Lung (tissue), 12 donors: ENCODE data around the gene MESD. TPM values are rescaled to one million over a fixed set of nuclear protein-coding genes. Genes with fewer than 3 reads are reported as not detected.

Experiments used
- ATAC-seq: fragments of 200-7000 bp; cut with Tn5 transposase; one replicate; pipeline ENCODE4 v1.9.1; 2020; ENCODE audit warnings: moderate number of reproducible peaks; ENCODE audit not compliant: insufficient read depth, low FRiP score
- DNase-seq, 3 donors: peaks; one replicate each; pipeline ENCODE4 v3.0.0-alpha.2; 2013 to 2017
- H3K27ac ChIP-seq, 2 donors: one replicate each; pipeline ENCODE4 v1.5.1; 2013; ENCODE audit warnings: mild to moderate bottlenecking in 2 of 2, moderate library complexity in 2 of 2, control low read depth in 1 of 2, inconsistent platforms in 1 of 2, low read depth in 1 of 2, low read length in 1 of 2
- H3K27me3 ChIP-seq, 3 donors: one replicate each; pipeline ENCODE4 v1.5.1; 2013; ENCODE audit warnings: low read length in 2 of 3; ENCODE audit not compliant: control insufficient read depth in 3 of 3, insufficient read depth in 3 of 3
- H3K36me3 ChIP-seq, 4 donors: one replicate each; pipeline ENCODE4 v1.5.1; 2013; ENCODE audit warnings: low read length in 4 of 4, mild to moderate bottlenecking in 1 of 4, moderate library complexity in 1 of 4; ENCODE audit not compliant: control insufficient read depth in 4 of 4, insufficient read depth in 4 of 4
- H3K4me1 ChIP-seq, 5 donors: one replicate each; pipeline ENCODE4 v1.5.1; 2013; ENCODE audit warnings: low read length in 5 of 5, mild to moderate bottlenecking in 2 of 5, moderate library complexity in 1 of 5; ENCODE audit not compliant: control insufficient read depth in 5 of 5, insufficient read depth in 5 of 5
- H3K4me3 ChIP-seq: one replicate; pipeline ENCODE4 v1.5.1; 2013; ENCODE audit warnings: mild to moderate bottlenecking, control low read depth, moderate library complexity
- H3K9ac ChIP-seq, 2 donors: one replicate each; pipeline ENCODE4 v1.5.1; 2013; ENCODE audit warnings: low read length in 2 of 2, control low read depth in 1 of 2; ENCODE audit not compliant: insufficient read depth in 1 of 2
- H3K9me3 ChIP-seq, 4 donors: one replicate each; pipeline ENCODE4 v1.5.1; 2013; ENCODE audit warnings: low read length in 3 of 4, mild to moderate bottlenecking in 1 of 4, moderate library complexity in 1 of 4; ENCODE audit not compliant: control insufficient read depth in 4 of 4, insufficient read depth in 3 of 4
- WGBS, 2 donors: extraction: QIAGEN DNeasy Blood & Tissue Kit; methylation state at CpG; one replicate each; pipeline ENCODE4 v1.1.7; 2013; 5-methylcytosine and 5-hydroxymethylcytosine counted together
- polyA plus RNA-seq, 2 donors: library from polyadenylated mRNA; stranded (reverse); fragments of 200-250 nt; gene quantifications; one replicate each; pipeline ENCODE4 v1.2.1, GENCODE V29; 2013
- total RNA-seq, 2 donors: library from RNA; depleted of rRNA in 1 of 2; stranded (reverse); fragments of >200 nt in 1 of 2; gene quantifications; one replicate each; pipeline ENCODE4 v1.2.1, GENCODE V29; 2014 to 2021
- TF ChIP-seq, protein P1 (sequence below): IDR thresholded peaks from 2 replicates; pipeline ENCODE4 v1.5.1; 2012; ENCODE audit warnings: mild to moderate bottlenecking; ENCODE audit errors: control extremely low read depth, extremely low read depth
- donor health status: control.
- donor health status: control.
- donor health status: Bipolar disorder and iron deficiency.
- donor health status: healthy.
- donor health status: DM: yes; HTN: yes; CAD: no.

MESD gene
- total and polyA plus RNA-seq, 4 donors = 15.3 to 26.4 (median 21.9) TPM

DNA sequence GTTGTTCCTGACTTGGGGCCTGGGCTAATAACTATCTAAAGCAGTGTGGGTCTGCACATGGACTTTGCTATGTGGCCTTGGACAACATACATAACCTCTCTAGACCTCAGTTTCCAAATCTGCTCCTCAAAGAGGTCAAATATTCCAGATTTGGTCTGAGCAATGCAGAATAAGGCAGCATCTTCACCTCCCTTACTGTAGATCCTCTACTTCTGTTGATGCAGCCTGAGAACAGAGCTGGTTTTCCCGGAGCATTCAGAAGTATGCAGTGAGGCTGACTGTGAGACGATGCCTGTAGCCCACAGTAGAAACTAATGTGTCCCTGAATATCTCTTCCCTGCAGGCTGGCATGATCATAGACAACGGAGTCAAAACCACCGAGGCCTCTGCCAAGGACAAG is 65.3 kb downstream of the MESD start:
- H3K4me3 ChIP-seq = no peak overlapping the region
- peaks cover 0 to 21% (median 6%) of the 10 kb centered on the region in 4 donors for H3K36me3 ChIP-seq
- H3K9ac ChIP-seq = no peak overlapping the region
- H3K27ac ChIP-seq = no peak overlapping the region
- no peaks in the 10 kb centered on the region for H3K9me3 ChIP-seq
- DNase-seq = no peak
- no peaks in the 10 kb centered on the region for H3K4me1 ChIP-seq
- TF ChIP-seq, protein P1, sequence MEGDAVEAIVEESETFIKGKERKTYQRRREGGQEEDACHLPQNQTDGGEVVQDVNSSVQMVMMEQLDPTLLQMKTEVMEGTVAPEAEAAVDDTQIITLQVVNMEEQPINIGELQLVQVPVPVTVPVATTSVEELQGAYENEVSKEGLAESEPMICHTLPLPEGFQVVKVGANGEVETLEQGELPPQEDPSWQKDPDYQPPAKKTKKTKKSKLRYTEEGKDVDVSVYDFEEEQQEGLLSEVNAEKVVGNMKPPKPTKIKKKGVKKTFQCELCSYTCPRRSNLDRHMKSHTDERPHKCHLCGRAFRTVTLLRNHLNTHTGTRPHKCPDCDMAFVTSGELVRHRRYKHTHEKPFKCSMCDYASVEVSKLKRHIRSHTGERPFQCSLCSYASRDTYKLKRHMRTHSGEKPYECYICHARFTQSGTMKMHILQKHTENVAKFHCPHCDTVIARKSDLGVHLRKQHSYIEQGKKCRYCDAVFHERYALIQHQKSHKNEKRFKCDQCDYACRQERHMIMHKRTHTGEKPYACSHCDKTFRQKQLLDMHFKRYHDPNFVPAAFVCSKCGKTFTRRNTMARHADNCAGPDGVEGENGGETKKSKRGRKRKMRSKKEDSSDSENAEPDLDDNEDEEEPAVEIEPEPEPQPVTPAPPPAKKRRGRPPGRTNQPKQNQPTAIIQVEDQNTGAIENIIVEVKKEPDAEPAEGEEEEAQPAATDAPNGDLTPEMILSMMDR = no peak
- no peaks in the 10 kb centered on the region for H3K27me3 ChIP-seq
- ATAC-seq = no peak
- WGBS, 2 donors = 96 to 97% methylated on average over 4 of the region's 4 CpGs

DNA sequence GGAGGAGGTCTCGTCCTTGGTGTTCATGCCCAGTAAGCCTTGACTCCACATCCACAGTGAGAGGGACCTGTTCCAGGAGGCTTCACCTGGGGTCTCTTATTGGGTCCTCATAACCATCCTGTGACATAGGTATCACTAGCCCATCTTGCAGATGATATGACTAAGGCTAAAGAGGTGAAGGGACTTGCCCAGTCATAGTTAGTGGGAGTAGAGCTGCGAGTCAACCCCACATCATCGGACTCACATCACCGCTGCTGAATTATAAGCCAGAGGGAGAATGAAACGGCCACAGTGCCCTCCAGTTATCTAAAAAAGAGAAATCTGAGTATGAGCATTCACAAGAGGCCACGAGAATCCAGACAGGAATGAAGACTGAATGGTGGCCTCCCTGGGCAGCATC is 66.0 kb downstream of the MESD start:
- Histone ChIP-seq H3K36me3 (peaks cover 0 to 17% (median 5%) of the 10 kb centered on the region in 4 donors), H3K27me3 (no peaks in the 10 kb centered on the region), H3K27ac (no peak overlapping the region), H3K9ac (no peak overlapping the region), H3K9me3 (no peaks in the 10 kb centered on the region), H3K4me1 (no peaks in the 10 kb centered on the region), H3K4me3 (no peak overlapping the region)
- ATAC-seq (no peak), DNase-seq (no peak)
- WGBS, 2 donors = 95 to 99% methylated on average over 6 of the region's 6 CpGs
- TF ChIP-seq, protein P1 = no peak

GRCh38 chr15:80921736-80922410 is 67.7 kb downstream of the MESD start:
- H3K9me3 ChIP-seq = no peaks in the 10 kb centered on the region
- no peaks in the 10 kb centered on the region for H3K4me1 ChIP-seq
- ATAC-seq = no peak
- H3K9ac ChIP-seq = no peak overlapping the region
- H3K36me3 ChIP-seq = peaks cover 0 to 19% (median 5%) of the 10 kb centered on the region in 4 donors
- TF ChIP-seq, protein P1 = no peak
- no peaks in the 10 kb centered on the region for H3K27me3 ChIP-seq
- no peak overlapping the region for H3K4me3 ChIP-seq
- H3K27ac ChIP-seq = no peak overlapping the region
- no peak for DNase-seq
- 96 to 97% methylated on average over 20 of the region's 20 CpGs for WGBS, 2 donors

- H3K9ac ChIP-seq = no peak overlapping the region
- WGBS, 2 donors = 33 to 65% methylated on average over 5 of the region's 5 CpGs
- H3K4me1 ChIP-seq = no peaks in the 10 kb centered on the region
- no peak overlapping the region for H3K27ac ChIP-seq
- H3K9me3 ChIP-seq = no peaks in the 10 kb centered on the region
- no peaks in the 10 kb centered on the region for H3K27me3 ChIP-seq
- H3K36me3 ChIP-seq = peaks cover 0 to 17% (median 5%) of the 10 kb centered on the region in 4 donors
- TF ChIP-seq, protein P1 = no peak
- DNase-seq (no peak), ATAC-seq (no peak)
- H3K4me3 ChIP-seq = no peak overlapping the region
These were observed 69.3 kb downstream of the MESD start for GRCh38 chr15:80920271-80920699.
